HG03280 (cell line): ENCODE measurements around the gene ARFGAP3.

Experiments
- ATAC-seq: cut with Tn5 transposase; IDR thresholded peaks from one replicate; pipeline ENCODE4 v1.9.1; 2021; ENCODE audit warnings: mild to moderate bottlenecking, moderate library complexity; ENCODE audit not compliant: unreplicated experiment

ARFGAP3 gene

DNA sequence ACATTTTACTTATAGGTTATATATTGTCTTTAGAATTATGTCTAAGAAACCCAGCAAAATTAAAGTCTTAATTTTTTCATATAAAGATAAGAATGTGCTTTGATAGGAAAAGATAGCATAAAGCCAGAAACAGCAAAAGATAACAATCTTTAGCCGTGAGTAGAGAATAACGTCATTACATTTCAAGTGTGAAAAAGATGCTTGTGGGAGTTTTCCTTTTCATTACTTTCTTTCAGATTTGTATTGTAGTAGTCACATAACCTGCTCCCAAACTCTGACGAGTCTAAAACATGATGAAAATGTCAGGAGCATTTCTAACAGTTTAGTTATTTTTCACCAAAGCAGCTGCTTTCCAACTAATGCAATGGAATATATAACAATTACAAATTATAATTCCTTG, 31.3 kb downstream of the ARFGAP3 start:
- no peak for ATAC-seq

DNA sequence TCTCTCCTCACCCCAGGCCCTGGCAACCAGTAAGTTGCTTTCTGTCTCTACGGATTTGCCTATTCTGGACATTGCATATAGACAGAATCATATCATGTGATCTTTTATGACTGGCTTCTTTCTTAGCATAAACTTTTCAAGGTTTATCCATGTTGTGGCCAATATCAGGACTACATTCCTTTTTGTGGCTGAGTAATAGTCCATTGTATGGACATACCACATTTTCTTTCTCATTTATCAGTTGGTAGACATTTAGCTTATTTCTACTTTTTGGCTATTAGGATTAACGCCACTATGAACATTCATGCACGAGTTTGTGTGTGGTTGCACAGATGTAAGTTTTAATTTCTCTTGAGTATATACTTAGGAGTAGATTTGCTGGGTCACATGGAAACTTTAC, 35.7 kb downstream of the ARFGAP3 start:
- no peak for ATAC-seq

DNA sequence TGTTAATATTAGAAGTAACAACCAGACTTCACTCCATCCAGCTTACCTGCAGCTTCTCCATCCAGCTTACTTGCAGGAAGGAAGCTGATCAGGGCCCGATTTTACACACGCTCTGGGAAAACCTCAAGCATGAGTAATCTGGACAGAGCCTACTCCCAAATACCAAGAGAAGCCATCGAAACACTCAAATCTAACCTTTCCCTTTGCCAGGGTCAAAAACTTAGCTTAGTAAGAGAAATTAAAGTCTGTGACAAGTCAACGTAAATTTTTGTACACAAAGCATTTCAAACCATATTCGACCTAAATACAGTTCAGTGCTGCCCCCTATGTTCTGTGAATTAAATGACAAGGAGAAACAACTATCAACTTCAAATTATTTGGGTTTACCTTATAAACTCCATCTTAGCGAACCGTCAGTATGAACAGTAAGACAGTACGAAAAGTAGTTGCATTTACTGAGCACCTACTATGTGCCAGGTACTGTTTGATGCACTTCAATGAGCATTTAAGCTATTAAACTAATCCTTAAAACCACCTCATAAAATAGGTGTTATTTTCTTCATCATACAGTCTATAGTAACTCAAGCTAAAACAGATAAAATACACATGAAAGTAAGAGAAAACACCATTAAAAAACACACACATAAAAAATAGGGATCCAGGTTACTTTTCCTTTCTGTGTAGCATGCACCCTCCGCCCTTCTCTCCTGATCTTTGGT, 36.9 kb downstream of the ARFGAP3 start:
- no peak for ATAC-seq

DNA sequence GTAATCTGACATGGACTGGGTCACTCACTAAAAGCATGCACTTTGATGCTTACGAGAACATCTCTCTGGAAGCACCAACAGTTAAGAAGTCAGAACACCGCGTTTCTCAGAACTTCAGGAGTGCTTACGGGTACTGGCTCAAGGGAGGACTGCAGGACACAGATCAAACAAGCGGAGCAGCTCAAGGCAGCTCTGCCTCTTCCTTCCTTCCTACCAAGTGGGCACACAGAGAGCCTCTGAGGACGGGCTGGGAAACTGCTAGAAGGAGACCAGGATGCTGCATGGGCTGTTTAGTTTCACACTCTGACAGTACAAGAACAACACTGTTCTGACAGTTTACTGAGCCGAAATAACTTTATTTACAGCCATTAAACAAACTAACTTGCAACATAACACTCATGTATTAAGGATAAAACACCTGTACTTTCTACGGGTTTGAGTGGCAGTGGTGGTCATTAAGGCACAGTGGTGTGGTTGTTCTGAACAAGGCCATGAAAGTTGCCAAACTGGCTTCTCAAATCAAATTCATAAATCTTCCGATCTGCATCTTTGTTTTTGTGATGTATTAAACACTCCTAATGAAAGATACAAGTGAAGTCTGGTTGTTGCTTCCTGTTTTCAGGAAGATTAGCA, 37.5 kb downstream of the ARFGAP3 start:
- no peak for ATAC-seq

DNA sequence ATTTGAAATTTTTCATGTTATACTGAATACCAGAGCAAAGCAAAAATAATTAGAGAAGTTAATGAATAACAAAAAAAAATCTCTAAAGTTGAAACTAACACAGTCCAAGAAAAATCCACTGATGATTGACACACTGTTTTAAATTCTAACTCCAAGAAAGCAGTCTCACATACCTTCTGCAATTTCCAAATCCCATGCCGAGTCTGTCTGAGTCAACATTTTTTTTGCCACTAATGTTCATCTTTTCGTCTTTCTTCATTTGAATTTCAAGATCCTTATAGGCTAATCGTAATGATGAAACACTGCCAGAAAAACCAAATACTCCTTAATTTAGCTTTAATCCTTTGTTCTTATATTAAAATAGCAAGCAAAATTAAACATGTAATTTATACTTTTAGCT, 39.5 kb downstream of the ARFGAP3 start:
- ATAC-seq: no peak

DNA sequence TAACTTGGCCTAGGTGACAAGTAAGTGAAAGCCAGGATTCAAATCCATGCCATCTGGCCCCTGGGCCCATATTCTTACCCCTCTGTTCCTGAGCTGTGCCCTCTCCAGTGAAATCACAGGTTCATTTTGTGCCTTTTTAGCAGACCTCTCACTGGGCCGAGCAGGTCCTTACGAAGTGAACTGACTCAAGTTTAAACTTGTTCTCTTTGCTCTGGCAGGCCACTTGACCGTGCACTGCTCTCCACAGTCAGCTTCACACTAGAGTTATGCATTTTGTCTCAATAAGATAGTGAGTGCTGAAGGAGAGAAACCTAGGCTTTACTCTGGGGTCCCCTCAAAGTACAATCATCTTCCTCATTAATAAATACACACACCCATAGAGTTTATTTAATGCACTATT, 40.7 kb downstream of the ARFGAP3 start:
- ATAC-seq: no peak

DNA sequence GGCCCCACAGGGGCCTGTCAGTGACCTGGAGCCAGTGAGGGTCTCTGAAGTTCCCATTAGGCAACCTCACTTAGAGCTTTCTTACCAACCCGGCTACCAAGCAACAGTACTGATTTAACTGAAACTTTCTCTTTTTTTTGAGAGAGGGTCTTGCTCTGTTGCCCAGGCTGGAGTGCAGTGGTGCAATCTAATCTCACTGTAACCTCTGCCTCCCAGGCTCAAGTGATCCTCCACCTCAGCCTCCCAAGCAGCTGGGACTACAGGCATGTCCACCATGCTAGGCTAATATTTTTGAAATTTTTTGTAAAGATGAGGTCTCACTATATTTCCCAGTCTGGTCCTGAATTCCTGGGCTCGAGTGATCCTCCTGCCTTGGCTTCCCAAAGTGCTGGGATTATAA, 42.5 kb downstream of the ARFGAP3 start:
- ATAC-seq: no peak

DNA sequence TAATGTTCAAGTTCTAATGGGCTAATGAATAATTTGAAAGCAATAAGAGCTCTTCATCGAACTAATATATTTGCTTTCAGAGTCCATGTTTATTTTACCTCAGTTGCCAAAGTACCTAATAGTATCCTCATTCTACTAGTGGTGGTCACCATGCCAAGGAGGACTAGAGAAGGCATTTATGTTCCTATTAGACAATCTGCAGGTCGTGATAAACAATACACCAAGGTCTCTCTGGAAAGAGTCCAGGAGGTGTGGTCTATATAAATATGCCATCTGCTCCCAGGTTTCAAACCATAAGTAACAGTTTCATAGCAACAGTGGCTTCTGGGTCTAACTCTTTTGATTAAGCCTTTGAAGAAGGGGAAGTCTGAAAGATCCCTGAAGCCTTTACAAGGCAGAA, 42.9 kb downstream of the ARFGAP3 start:
- no peak for ATAC-seq

DNA sequence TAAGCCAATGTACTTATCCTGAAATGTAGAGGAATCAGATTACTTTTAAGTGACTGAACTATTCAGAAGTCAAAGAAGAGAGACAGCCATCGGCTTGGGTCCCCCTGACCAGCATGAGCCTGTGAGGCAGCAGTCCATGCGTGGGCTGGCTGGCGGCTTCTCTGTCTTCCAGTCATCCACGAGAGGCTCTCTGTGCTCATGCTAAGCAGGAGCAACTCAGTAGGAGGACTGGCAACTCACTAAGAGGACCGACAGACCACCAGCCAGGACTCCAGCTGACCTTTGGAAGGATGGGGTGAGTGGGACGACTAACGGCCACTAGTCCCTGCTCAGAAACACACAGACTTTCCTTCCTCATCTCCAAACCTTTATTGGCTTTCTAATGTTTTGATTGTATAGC, 43.6 kb downstream of the ARFGAP3 start:
- ATAC-seq: no peak

DNA sequence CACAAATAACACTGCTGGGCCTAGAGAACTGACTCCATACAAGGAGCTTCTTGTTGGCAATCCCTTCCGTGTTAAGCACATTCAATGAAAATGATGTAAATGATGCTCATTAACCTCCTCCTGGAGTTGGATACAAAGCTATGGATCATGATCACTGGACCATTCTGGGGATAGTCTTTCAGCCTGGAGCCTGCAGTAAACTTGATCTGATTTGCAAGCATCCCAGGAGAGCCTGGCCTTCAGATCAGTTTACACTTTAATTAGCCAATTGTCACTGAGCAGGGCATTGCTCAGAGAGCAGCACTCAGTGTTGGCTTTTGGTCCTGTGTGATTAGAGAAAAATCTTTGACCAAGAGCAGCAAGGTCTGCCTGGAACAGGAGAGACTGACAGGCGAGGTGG, 45.6 kb downstream of the ARFGAP3 start:
- ATAC-seq: no peak

DNA sequence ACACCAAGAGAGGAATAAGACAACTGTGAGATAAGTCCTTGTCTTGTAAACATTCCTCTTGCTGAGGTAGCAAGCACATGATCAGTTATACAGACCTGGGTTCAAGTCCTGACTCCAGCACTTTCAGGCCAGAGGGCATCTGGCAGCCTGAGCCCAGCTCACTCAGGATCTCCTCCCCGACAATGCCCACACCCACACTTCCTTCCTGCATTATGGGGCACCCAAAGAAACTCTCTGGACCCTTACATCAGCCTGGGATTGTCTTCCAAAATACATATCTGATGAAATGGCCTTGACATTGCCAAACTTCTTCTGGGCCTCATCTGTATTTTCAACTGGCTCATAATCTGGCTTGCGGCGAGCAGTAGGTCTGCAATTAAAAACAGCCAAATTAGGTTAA, 48.6 kb downstream of the ARFGAP3 start:
- ATAC-seq: no peak

DNA sequence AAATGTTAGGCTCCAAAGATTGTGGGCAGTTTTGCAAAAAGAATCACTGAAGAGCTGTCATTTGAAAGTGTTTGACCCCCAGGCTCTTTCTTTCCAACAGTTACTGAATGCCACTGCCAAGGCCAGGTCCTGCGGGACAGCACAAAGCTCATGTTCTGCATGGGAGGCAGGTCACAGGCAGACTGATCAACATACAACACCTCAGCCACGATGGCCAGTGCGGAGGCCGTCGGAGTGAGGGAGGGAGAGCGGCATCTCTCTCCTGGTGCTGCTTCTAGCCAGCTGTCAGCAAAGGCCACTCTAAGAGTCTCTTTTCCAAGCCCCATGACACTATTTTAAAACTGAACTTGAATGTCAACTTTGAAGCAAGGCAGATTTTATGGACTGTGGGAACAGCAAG, 49.9 kb downstream of the ARFGAP3 start:
- ATAC-seq: no peak

DNA sequence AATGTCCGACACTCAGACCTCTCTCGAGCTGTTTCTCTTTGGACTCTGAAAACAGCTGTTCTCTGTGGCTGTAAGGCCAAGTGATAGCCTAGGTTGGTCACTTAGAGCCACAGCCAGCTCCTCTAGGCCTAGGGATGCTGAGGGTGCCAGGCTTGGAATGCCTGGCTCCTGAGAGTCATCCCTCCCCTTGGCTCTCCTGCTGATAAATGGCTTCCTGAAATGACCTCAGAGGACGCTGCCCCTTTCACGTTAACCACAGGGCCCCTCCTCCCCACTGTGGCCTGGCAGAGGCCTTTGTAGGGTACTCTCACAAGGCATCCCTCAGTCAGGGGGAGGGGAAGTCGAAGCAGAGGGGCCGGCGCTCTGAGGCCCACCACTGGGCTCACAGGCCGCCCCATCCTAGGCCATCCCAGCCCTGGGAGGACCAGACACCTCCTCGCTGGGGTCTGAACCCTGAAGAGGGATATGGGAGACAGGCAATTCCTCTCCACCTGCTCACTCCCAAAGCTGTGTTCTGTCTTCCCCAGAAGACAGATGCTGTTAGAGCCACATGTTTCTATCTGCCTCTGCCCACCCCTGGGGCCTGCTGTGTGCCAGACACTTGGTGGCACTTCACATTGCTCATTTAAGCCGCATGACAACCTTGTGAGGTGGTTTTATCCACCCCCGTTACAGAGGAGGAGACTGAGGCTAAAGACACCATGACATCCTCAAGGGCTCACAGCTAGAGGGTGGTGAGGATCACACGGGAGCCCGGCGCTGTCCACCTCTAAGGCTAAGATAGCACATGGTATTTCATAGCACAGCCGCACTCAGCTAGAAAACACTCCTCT, 50.9 kb downstream of the ARFGAP3 start:
- ATAC-seq: no peak

DNA sequence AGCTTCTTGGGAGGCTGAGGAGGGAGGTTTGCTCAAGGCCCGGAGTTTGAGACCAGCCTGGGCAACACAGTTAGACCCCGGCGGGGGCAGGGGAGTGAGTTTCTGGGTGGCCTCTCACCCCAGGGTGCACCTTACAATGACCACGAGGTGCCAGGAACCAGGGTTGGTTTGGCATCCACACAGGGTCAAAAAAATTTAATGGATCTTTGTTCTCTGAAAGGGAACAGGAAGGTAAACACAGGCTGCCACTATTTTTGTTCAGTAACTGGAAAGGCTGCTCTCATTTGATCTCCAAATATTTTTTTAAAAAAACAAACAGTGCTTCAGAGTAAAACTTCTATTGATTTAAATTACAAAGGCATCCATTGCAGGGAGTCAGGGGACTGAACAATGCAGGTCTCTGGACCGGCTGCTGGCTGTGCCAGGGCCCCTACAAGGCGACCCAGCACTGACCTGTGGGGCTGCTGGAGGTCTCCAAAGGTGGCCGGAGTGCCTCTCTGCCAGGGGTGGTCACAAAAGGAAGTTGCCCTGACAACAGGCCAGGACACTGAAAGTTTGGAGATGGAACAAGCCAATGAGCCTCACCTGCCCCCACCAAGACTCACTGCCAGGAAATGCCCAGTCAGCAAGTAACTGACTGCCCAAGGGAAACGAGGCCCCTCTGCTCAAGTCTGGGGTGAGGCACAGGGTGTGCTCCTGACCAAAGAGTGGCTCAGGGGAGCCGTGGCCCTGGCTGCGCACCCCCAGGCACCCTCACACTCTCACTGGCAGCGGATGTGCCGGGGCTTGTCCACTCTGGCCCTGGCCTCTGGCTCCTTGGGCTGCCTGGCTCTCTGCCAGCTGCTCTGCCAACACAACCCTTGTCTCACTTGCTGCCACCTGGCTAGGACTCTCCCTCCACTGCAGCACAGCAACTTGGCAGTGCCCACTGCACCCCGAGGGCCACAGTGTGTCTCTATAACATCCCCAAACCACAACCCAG, 51.8 kb downstream of the ARFGAP3 start:
- no peak for ATAC-seq

DNA sequence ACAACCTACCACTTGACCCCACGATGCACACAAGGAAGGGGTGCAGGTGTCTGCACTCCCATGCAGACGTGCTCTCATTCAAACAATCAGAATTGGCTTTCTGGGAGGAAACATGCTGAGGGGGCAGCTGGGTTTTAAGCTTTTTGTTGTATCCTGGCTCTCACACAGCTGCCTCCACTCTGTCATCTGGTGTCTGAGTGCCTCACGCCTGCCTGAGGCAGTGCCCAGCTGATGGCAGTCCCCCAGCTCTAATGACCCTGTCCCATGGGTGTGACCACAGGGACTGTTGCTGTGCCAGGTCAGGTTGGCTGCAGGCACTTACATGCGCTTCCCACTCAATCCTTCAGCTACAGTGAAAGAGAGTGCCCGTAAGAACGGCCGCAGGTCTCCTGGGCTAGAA, 53.7 kb downstream of the ARFGAP3 start:
- ATAC-seq: no peak

DNA sequence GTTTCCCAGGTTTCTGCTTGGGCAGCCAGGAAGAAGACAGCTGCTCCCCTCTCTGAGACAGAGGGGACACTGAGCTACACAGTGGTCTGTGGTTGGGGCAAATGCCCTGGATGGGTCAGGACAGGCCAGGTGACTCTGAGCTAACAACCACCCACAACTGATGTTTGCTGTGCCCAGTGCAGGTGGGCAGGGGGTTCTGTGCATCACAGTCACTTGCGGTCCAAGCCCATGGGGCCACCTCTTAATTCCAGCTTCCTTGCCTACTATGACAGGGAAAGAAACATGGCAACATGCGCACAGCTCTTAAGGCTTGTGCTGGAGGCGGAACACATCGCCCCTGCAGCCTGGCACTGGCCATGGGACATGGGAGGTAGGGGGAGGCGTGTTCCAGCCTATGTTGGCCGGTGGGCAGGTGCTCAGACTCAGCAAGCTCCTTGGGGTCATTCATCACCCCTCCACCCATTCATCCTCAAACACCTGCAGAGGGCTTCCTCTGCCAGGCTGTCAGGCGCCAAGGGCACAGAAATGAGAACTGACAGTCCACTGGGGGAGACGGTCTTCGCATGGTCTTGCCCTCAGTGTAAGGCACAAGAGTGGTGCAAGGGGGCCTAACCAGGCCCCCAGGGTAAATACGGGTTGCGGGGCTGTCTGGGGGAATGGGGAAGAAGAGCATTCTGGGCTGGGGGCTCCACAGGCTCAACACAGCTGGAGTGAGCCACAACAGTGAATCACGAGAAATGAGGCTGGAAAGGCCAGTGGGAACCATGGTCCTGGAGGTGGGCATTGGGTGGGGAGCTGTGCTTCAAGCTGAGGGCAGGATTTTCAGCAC, 55.6 kb downstream of the ARFGAP3 start:
- ATAC-seq: no peak

DNA sequence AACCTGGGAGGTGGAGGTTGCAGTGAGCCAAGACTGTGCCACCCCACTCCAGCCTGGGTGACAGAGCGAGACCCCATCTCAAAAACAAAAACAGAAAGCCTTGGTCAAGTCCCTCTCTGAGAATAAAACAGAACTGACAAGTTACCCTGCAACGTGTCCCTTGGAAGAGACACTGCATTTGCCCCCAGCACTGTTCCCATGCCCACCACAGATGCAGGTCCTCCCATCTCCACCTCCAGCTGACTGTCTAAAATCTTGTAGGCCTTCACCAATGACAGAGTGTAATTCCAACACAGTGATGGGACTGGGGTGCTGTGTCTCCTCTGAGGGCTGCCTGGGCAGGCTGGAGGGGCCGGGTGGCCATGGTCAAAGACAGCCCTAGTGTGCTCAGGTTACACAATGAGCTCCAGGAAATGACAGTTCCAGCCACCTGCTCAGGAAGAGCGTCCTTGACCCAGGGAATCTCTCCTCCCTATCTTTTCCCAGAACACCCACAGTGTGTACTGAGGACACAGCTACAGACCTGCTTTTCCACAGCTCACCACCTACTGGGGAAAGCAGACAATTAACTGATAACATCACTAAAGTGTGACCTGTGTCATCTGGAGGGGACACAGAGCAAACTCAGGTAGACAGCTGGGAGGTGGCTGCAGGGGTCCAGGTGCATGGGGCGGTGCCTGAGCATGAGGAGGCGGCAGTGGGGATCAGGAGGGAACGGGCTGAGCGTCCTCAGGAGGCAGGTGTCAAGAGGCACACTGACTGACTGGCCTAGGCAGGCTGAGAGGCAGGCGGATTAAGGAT, 56.4 kb downstream of the ARFGAP3 start:
- no peak for ATAC-seq

DNA sequence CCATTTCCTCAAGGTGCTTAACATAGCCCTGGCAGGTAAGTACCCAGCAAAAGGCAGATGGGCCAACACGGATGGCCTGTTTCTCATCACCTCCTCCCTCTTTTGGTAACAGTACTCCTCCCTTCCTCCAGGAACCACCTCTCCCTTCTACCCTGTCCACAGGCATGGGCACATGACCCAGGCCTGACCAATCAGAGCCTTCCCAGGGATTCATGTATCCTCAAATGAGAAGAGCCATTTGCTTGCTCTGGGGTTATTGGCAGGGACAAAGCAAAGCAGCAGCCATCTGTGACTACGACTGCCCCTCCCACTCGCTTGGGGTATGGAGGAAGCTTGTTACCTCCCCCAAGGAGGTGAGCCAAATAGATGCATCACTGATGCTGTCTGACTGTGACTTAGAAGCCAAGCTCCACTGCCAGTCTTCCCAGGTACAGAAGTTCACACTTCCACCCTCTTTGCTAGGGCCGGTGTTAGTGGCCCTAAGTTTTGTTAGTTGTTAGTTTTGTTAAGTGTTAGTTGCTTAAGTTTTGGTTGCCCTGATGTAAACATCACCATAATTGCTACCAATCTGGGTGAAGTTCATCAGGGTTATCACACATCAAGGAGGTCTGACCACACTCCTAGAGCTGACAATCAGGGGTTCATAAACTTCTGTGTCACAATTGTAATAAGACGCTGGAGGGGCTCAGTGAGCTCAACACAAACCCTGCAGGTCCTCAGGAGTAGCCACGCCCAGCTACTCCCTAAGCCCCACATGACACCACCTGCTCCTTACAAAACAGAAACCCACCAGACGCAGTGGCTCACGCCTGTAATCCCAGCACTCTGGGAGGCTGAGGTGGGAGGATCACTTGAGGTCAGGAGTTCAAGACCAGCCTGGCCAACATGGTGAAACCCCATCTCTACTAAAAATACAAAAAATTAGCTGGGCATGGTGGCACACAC, 57.3 kb downstream of the ARFGAP3 start:
- ATAC-seq: no peak
